ENCODE results near the gene SLC25A21. TPM values are rescaled to one million over a fixed set of nuclear protein-coding genes. Genes with fewer than 3 reads are reported as not detected.

The SLC25A21 gene
- total RNA-seq, 1 donor, result 1.3 TPM

DNA sequence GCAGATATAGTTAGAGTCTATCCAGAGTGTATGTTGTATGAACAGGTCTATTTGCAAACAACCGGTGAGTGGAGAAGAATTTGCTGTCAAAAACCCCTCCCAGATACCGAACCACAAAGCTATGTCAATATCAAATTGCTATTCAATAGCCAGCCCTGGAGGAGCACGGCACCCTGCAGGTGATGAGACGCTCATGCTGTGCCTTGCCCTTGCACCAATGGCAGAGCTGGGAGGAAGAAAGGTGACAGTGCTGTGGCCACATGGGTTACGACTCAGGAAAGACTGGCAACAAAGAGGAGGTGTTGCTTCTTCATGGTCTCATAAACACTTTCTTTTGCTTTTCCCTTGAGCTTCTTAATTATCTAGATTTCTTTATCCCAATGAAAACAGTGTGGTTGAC is 455.0 kb downstream of the SLC25A21 start:
- TF ChIP-seq, protein P1, sequence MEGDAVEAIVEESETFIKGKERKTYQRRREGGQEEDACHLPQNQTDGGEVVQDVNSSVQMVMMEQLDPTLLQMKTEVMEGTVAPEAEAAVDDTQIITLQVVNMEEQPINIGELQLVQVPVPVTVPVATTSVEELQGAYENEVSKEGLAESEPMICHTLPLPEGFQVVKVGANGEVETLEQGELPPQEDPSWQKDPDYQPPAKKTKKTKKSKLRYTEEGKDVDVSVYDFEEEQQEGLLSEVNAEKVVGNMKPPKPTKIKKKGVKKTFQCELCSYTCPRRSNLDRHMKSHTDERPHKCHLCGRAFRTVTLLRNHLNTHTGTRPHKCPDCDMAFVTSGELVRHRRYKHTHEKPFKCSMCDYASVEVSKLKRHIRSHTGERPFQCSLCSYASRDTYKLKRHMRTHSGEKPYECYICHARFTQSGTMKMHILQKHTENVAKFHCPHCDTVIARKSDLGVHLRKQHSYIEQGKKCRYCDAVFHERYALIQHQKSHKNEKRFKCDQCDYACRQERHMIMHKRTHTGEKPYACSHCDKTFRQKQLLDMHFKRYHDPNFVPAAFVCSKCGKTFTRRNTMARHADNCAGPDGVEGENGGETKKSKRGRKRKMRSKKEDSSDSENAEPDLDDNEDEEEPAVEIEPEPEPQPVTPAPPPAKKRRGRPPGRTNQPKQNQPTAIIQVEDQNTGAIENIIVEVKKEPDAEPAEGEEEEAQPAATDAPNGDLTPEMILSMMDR (IDR thresholded peaks at IDR 0.05; ENCODE audit: insufficient read depth, low read depth, low read length), result no peak
- DNase-seq (ENCODE audit: low read depth), result no peak
- H3K4me3 ChIP-seq (ENCODE audit: low read depth, low read length), result no peak overlapping the region

- H3K4me3 ChIP-seq (ENCODE audit: low read depth, low read length), result no peak overlapping the region
- DNase-seq (ENCODE audit: low read depth), result no peak
- TF ChIP-seq, protein P1 (IDR thresholded peaks at IDR 0.05; ENCODE audit: insufficient read depth, low read depth, low read length), result no peak
These were observed 455.7 kb downstream of the SLC25A21 start for GRCh38 chr14:36716614-36717184.

GRCh38 chr14:36713960-36714703 is 458.3 kb downstream of the SLC25A21 start:
- DNase-seq (ENCODE audit: low read depth), result no peak
- TF ChIP-seq, protein P1 (IDR thresholded peaks at IDR 0.05; ENCODE audit: insufficient read depth, low read depth, low read length), result no peak
- H3K4me3 ChIP-seq (ENCODE audit: low read depth, low read length), result no peak overlapping the region

- DNase-seq (ENCODE audit: low read depth), result no peak
- no peak overlapping the region for H3K4me3 ChIP-seq (ENCODE audit: low read depth, low read length)
- TF ChIP-seq, protein P1 (IDR thresholded peaks at IDR 0.05; ENCODE audit: insufficient read depth, low read depth, low read length), result no peak
These were observed 464.8 kb downstream of the SLC25A21 start for GRCh38 chr14:36707570-36707969.

GRCh38 chr14:36702474-36702873 is 469.9 kb downstream of the SLC25A21 start:
- no peak for DNase-seq (ENCODE audit: low read depth)
- TF ChIP-seq, protein P1 (IDR thresholded peaks at IDR 0.05; ENCODE audit: insufficient read depth, low read depth, low read length), result no peak
- H3K4me3 ChIP-seq (ENCODE audit: low read depth, low read length), result no peak overlapping the region

DNA sequence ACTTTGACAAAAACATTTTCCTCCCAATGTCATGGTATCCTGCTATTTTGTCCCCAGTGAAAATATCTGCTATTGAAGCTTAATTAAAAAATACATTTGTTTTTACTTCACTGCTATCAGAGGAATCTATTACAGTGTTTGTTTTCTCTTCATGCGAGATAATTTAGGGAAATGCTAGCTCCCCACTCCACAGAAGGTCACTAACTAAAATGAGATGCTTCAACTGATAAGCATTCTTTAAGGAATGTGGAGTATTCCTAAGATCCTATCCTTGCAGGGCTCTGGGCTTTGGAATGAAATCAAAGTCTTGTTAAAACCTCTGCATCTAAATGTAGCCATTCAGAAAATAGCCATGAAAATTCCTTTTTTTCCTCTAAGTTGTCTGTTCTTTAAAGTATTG is 471.3 kb downstream of the SLC25A21 start:
- no peak overlapping the region for H3K4me3 ChIP-seq (ENCODE audit: low read depth, low read length)
- no peak for DNase-seq (ENCODE audit: low read depth)
- TF ChIP-seq, protein P1 (IDR thresholded peaks at IDR 0.05; ENCODE audit: insufficient read depth, low read depth, low read length), result no peak

Measured in fibroblast of villous mesenchyme (primary cell).